Measurements from ENCODE around the gene ABHD17C. TPM values are rescaled to one million over a fixed set of nuclear protein-coding genes. Genes with fewer than 3 reads are reported as not detected.
"Not testable (repeated sequence)": the region's sequence is repeated elsewhere in the genome, so short reads cannot be mapped to it uniquely, and the experiment has no call there.

The ABHD17C gene
- total RNA-seq, 2 experiments from 2014 or later: 5.8 to 6.7 TPM

DNA sequence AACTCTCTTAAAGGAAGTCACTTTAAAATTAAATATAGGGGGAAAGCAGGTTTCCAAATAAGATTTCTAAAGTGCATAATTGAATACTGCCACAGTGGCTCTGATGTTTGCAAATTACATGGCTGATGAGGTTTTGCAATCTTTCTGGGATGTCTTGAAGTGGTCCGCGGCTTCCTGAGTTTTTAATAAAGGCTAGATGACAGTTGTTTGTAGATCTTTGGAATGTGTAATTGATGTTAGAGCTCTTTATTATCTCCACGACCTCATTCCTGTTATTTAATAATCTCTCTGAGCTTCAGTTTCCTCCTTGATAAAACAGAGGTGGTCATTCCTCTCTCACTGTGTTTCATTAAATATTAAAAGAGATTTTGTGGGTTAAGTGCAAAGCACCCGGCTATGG, 57.1 kb downstream of the ABHD17C start:
- Mint-ChIP-seq H3K4me1 (no peaks in the 10 kb centered on the region), H3K4me3 (no peak overlapping the region), H3K9me3 (ENCODE audit: low read depth) (no peaks in the 10 kb centered on the region), H3K36me3 (ENCODE audit: low read depth) (peaks cover 9% of the 10 kb centered on the region), H3K27ac (no peak overlapping the region), H3K27me3 (no peaks in the 10 kb centered on the region)
- ATAC-seq: no peak
- intact Hi-C loops (cut with DNase I, micrococcal nuclease): no loop called here
- DNase-seq: no peak
- POLR2A ChIA-PET: no interaction called here
- CTCF ChIA-PET: no interaction called here

- intact Hi-C loops (cut with DNase I, micrococcal nuclease): no loop called here
- H3K4me3 Mint-ChIP-seq: no peak overlapping the region
- H3K27me3 Mint-ChIP-seq: no peaks in the 10 kb centered on the region
- peaks cover 9% of the 10 kb centered on the region for H3K36me3 Mint-ChIP-seq (ENCODE audit: low read depth)
- POLR2A ChIA-PET: no interaction called here
- ATAC-seq: no peak
- H3K9me3 Mint-ChIP-seq (ENCODE audit: low read depth): no peaks in the 10 kb centered on the region
- H3K27ac Mint-ChIP-seq: no peak overlapping the region
- CTCF ChIA-PET: no interaction called here
- no peaks in the 10 kb centered on the region for H3K4me1 Mint-ChIP-seq
- DNase-seq: no peak
Observed at GRCh38 chr15:80753161-80753560, 58.1 kb downstream of the ABHD17C start.

DNA sequence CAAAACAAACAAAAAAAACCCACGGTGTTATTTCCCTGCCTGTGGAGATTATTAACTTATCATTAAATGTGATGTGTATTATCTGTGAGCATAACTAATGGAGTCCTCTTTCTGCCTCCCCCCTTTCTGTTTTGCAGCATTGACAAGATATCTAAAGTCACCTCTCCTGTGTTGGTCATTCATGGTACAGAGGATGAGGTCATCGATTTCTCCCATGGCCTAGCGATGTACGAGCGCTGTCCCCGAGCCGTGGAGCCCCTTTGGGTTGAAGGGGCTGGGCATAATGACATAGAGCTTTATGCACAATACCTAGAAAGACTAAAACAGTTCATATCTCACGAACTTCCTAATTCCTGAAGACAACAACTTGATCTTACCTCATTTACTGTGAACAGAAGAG, 58.9 kb downstream of the ABHD17C start:
- DNase-seq (no peak), ATAC-seq (no peak)
- Mint-ChIP-seq H3K4me1 (no peaks in the 10 kb centered on the region), H3K27ac (no peak overlapping the region), H3K4me3 (no peak overlapping the region), H3K36me3 (ENCODE audit: low read depth) (peaks cover 9% of the 10 kb centered on the region), H3K27me3 (no peaks in the 10 kb centered on the region), H3K9me3 (ENCODE audit: low read depth) (no peaks in the 10 kb centered on the region)
- CTCF ChIA-PET: no interaction called here
- intact Hi-C loops (cut with DNase I, micrococcal nuclease): no loop called here
- POLR2A ChIA-PET: no interaction called here

DNA sequence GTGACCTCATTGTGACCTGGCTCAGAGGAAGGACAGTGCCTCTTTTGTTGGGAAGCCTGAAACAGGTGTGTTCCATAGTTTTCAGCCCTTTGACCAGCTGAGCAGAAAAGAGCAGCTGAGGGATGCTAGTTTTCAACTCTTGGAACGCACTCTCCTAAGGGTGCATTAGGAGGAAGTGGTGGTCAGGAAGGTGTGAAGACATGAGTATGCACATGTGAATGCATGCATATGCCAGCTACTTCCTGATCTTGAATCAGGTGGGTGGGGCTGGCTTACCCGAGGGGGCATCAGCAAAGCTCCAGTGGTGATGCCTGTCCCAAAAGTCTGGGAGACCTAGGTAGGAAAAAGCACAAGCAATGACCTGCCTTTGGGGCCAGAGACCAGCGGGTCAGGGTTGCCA, 60.8 kb downstream of the ABHD17C start:
- CTCF ChIA-PET: interaction anchor here (0.7 kb wide), 1 partner anchor 480 kb away, joined by 3 read pairs; no protein-coding TSS in a partner anchor
- Mint-ChIP-seq H3K9me3 (ENCODE audit: low read depth) (no peaks in the 10 kb centered on the region), H3K27me3 (no peaks in the 10 kb centered on the region), H3K4me3 (no peak overlapping the region), H3K36me3 (ENCODE audit: low read depth) (peaks cover 3% of the 10 kb centered on the region), H3K4me1 (no peaks in the 10 kb centered on the region), H3K27ac (no peak overlapping the region)
- ATAC-seq (no peak), DNase-seq (no peak)
- intact Hi-C loops (cut with DNase I, micrococcal nuclease): no loop called here
- POLR2A ChIA-PET: no interaction called here

- DNase-seq: no peak
- H3K4me1 Mint-ChIP-seq: no peaks in the 10 kb centered on the region
- H3K4me3 Mint-ChIP-seq: no peak overlapping the region
- H3K27me3 Mint-ChIP-seq: no peaks in the 10 kb centered on the region
- POLR2A ChIA-PET: no interaction called here
- no peak overlapping the region for H3K27ac Mint-ChIP-seq
- CTCF ChIA-PET: no interaction called here
- no peaks in the 10 kb centered on the region for H3K9me3 Mint-ChIP-seq (ENCODE audit: low read depth)
- no peaks in the 10 kb centered on the region for H3K36me3 Mint-ChIP-seq (ENCODE audit: low read depth)
- ATAC-seq: no peak
- intact Hi-C loops (cut with DNase I, micrococcal nuclease): no loop called here
Observed at GRCh38 chr15:80758130-80758745, 63.1 kb downstream of the ABHD17C start.

- no peak overlapping the region for H3K4me3 Mint-ChIP-seq
- ATAC-seq (no peak), DNase-seq (no peak)
- no peaks in the 10 kb centered on the region for H3K36me3 Mint-ChIP-seq (ENCODE audit: low read depth)
- ChIA-PET CTCF (interaction anchor here (0.6 to 1.7 kb wide), 4 partner anchors 15 to 666 kb away, joined by 3 to 4 read pairs (median 3); no protein-coding TSS in a partner anchor), POLR2A (interaction anchor here (0.6 to 0.9 kb wide), 3 partner anchors 27 to 1172 kb away, joined by 3 to 12 read pairs (median 4); no protein-coding TSS in a partner anchor)
- H3K27me3 Mint-ChIP-seq: no peaks in the 10 kb centered on the region
- H3K27ac Mint-ChIP-seq: no peak overlapping the region
- H3K4me1 Mint-ChIP-seq: no peaks in the 10 kb centered on the region
- intact Hi-C loops (cut with DNase I, micrococcal nuclease): no loop called here
- no peaks in the 10 kb centered on the region for H3K9me3 Mint-ChIP-seq (ENCODE audit: low read depth)
Observed at GRCh38 chr15:80760960-80761359, 65.8 kb downstream of the ABHD17C start.

DNA sequence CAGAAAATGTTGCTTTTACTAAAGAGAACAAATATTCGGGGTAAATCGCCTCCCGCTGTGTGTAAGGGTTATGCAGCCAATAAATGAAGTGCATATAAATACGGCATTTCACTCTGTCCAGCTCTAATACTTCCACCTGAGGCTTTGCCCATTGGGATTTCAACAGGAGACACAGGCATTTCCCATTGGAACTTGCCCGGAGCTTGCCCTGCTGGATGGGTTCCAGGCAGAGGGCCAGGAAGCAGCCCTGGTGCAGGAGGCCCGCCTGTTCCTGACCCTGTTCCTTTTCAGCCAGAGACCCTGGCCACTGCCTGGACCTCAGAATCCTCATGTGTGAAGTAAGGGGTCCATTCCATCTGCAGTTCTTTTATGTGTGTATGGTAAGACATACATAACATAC, 66.6 kb downstream of the ABHD17C start:
- H3K9me3 Mint-ChIP-seq (ENCODE audit: low read depth): no peaks in the 10 kb centered on the region
- ChIA-PET CTCF (interaction anchor here (1.1 to 1.7 kb wide), 2 partner anchors 14 to 218 kb away, joined by 3 to 4 read pairs; no protein-coding TSS in a partner anchor), POLR2A (interaction anchor here (0.9 kb wide), 1 partner anchor 1173 kb away, joined by 12 read pairs; no protein-coding TSS in a partner anchor)
- no peaks in the 10 kb centered on the region for H3K4me1 Mint-ChIP-seq
- intact Hi-C loops (cut with DNase I, micrococcal nuclease): no loop called here
- H3K36me3 Mint-ChIP-seq (ENCODE audit: low read depth): no peaks in the 10 kb centered on the region
- DNase-seq (no peak), ATAC-seq (no peak)
- H3K4me3 Mint-ChIP-seq: no peak overlapping the region
- H3K27me3 Mint-ChIP-seq: no peaks in the 10 kb centered on the region
- no peak overlapping the region for H3K27ac Mint-ChIP-seq

- CTCF ChIA-PET: interaction anchor here (1.4 kb wide), 1 partner anchor 9 kb away, joined by 3 read pairs; no protein-coding TSS in a partner anchor
- H3K27ac Mint-ChIP-seq; DNase-seq; POLR2A ChIA-PET; ATAC-seq; H3K9me3 Mint-ChIP-seq (ENCODE audit: low read depth); H3K4me3 Mint-ChIP-seq; H3K36me3 Mint-ChIP-seq (ENCODE audit: low read depth); H3K27me3 Mint-ChIP-seq; H3K4me1 Mint-ChIP-seq; intact Hi-C loops (cut with DNase I, micrococcal nuclease): not testable (repeated sequence)
Observed at GRCh38 chr15:80763235-80763634, 68.1 kb downstream of the ABHD17C start.

DNA sequence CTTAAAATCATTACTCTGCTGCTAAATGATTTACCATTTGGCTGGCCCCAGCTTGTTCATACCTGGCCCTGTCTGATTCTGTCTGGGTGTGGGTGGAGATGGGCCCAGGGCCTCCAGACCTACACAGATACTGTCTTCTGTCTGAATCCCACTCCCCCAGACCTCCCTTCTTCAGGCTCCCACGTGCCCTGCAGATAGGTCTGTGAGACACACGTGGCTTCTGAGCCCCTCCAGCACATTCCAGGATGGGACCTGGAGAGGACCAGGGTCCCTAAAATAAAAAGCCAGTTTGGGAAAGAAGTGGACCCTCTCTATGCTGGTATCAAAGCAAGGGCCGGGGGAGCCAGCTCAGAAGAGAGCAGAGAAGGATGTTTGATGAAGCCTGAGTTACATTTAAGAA, 69.4 kb downstream of the ABHD17C start:
- H3K27me3 Mint-ChIP-seq: peaks cover 3% of the 10 kb centered on the region
- H3K36me3 Mint-ChIP-seq (ENCODE audit: low read depth): no peaks in the 10 kb centered on the region
- POLR2A ChIA-PET: no interaction called here
- no peak overlapping the region for H3K4me3 Mint-ChIP-seq
- intact Hi-C loops (cut with DNase I, micrococcal nuclease): no loop called here
- H3K27ac Mint-ChIP-seq: no peak overlapping the region
- ATAC-seq: no peak
- no peaks in the 10 kb centered on the region for H3K4me1 Mint-ChIP-seq
- H3K9me3 Mint-ChIP-seq (ENCODE audit: low read depth): no peaks in the 10 kb centered on the region
- CTCF ChIA-PET: interaction anchor here (1.4 kb wide), 1 partner anchor 8 kb away, joined by 3 read pairs; no protein-coding TSS in a partner anchor
- DNase-seq: no peak

DNA sequence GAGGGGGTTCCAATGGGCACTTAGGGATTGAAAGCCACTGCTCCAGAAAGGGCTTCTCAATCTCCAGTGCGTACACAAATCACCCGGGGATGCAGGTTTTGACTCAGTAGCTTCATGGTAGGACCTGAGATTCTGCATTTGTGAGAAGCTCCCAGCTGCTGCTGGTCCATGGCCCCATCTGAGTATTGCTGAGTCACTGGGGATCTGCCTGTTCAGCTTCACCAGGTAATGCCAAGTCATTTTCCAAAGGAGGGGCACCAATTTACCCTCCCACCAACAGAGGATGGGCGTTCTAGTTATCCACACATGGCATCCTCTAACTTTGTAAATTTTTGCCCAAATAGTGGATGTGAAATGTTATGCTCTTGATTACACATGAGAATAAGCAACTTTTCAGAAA, 71.2 kb downstream of the ABHD17C start:
- ChIA-PET POLR2A (no interaction called here), CTCF (interaction anchor here (1.6 kb wide), 1 partner anchor 10 kb away, joined by 6 read pairs; no protein-coding TSS in a partner anchor)
- no peak for ATAC-seq
- H3K27ac Mint-ChIP-seq: no peak overlapping the region
- no peaks in the 10 kb centered on the region for H3K4me1 Mint-ChIP-seq
- peaks cover 5% of the 10 kb centered on the region for H3K27me3 Mint-ChIP-seq
- H3K9me3 Mint-ChIP-seq (ENCODE audit: low read depth): no peaks in the 10 kb centered on the region
- intact Hi-C loops (cut with DNase I, micrococcal nuclease): no loop called here
- DNase-seq: no peak
- H3K4me3 Mint-ChIP-seq: no peak overlapping the region
- H3K36me3 Mint-ChIP-seq (ENCODE audit: low read depth): no peaks in the 10 kb centered on the region

DNA sequence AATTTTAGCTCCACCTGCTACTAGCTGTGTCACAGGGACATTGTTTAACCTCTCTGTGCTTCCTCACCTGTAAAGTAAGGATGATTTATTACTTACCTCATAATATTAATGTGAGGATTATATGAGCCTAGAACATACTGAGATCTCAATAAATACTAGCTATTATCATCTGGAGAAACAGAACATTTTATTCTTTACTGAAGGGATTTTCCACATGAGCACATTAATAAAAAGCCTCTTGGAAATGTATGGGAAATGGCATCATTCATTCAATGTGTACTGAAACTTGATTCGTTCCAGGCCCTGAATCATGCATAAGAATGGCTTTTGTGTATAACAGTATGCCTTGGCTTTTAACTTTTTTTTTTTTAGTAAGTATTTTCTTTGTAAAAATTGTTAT, 73.0 kb downstream of the ABHD17C start:
- ChIA-PET POLR2A (no interaction called here), CTCF (interaction anchor here (1.2 kb wide), 1 partner anchor 8 kb away, joined by 6 read pairs; no protein-coding TSS in a partner anchor)
- H3K4me3 Mint-ChIP-seq: no peak overlapping the region
- DNase-seq (no peak), ATAC-seq (no peak)
- H3K4me1 Mint-ChIP-seq: no peaks in the 10 kb centered on the region
- H3K27me3 Mint-ChIP-seq: peaks cover 8% of the 10 kb centered on the region
- intact Hi-C loops (cut with DNase I, micrococcal nuclease): no loop called here
- no peaks in the 10 kb centered on the region for H3K36me3 Mint-ChIP-seq (ENCODE audit: low read depth)
- no peak overlapping the region for H3K27ac Mint-ChIP-seq
- no peaks in the 10 kb centered on the region for H3K9me3 Mint-ChIP-seq (ENCODE audit: low read depth)

DNA sequence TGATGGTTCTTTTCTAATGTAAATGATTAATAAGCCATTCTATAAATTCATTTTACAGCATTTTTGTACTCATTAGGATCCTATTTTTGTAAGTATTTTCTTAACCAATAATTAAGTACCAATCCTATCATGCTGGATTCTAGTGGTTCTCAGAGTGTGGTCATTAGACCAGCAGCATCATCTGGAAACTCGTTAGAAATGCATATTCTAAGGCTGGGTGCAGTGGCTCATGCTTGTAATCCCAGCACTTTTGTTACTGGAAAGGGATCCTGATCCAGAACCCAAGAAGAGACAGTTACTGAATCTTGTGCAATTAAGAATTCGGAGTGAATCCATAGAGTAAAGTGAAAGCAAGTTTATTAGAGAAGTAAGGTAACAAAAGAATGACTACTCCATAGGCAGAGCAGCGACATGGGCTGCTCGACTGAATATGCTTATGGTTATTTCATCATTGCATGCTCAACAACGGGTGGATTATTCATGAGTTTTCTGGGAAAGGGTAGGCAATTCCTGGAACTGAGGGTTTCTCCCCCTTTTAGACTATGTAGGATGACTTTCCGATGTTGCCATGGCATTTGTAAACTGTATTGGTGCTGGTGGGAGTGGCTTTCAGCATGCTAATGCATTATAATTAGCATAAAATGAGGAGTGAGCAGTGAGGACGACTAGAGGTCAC, 74.2 kb downstream of the ABHD17C start:
- no peaks in the 10 kb centered on the region for H3K9me3 Mint-ChIP-seq (ENCODE audit: low read depth)

More for the DNA sequence above, 74.2 kb downstream of the ABHD17C start:
- intact Hi-C loops (cut with DNase I, micrococcal nuclease): no loop called here
- Mint-ChIP-seq H3K4me1 (no peaks in the 10 kb centered on the region), H3K27ac (no peak overlapping the region), H3K36me3 (ENCODE audit: low read depth) (no peaks in the 10 kb centered on the region), H3K4me3 (no peak overlapping the region), H3K27me3 (peaks cover 11% of the 10 kb centered on the region)
- no peak for DNase-seq
- no peak for ATAC-seq
- POLR2A ChIA-PET: no interaction called here
- CTCF ChIA-PET: no interaction called here
